AG09309 (cell line): ENCODE results near the gene SNX33.
"Not testable (repeated sequence)": the region's sequence is repeated elsewhere in the genome, so short reads cannot be mapped to it uniquely, and the experiment has no call there.

ENCODE experiments used
- DNase-seq: peaks from one replicate; pipeline ENCODE4 v3.0.0-alpha.2; 2010; ENCODE audit warnings: low read depth
- H3K4me3 ChIP-seq: 2 replicates; pipeline ENCODE4 v1.5.1; 2011; ENCODE audit warnings: mild to moderate bottlenecking, low read depth, low read length, moderate library complexity; ENCODE audit not compliant: control insufficient read depth
- TF ChIP-seq, protein P1 (sequence below): IDR thresholded peaks from 2 replicates; pipeline ENCODE4 v1.5.1; 2011; ENCODE audit warnings: mild to moderate bottlenecking, low read depth, low read length, inconsistent platforms; ENCODE audit not compliant: insufficient read depth, control insufficient read depth; ENCODE audit errors: missing control alignments

SNX33 gene

DNA sequence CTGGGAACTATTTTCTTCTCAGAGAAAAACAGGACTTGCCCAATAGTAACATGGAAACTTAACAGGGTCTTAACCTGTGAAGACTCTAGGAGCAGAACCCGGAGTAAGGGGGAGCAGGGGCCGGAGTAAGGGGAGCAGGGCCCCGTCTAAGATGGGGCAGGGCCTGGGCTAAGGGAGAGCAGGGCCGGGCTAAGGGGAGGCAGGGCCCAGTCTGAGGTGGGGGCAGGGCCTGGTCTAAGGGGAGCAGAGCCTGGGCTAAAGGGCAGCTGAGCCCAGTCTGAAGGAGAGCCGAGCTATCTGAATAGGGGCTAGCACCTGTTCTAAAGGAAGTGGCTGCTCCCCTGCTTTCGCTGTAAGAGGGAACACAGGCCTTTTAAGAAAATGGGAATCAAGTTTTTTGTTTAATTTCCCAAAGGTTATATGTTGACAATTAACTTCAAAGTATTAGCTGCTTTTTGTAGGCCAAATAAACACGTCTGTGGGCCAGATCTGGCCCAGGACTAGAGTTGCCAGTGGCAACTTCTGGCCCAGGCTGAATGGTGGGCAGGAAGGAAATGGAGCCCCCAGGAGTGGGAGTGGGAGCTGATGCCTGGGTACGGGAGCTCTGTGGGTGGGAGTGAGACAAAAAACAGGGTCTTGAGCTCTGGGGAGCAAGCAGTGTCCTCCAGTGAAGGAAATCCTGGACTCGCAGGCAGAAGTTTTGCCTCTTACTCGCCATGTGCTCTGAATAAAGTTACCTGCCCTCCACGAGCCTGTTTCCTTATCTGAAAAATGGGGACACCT lies 32.5 kb downstream of the SNX33 start:
- H3K4me3 ChIP-seq, result no peak overlapping the region
- TF ChIP-seq, protein P1, sequence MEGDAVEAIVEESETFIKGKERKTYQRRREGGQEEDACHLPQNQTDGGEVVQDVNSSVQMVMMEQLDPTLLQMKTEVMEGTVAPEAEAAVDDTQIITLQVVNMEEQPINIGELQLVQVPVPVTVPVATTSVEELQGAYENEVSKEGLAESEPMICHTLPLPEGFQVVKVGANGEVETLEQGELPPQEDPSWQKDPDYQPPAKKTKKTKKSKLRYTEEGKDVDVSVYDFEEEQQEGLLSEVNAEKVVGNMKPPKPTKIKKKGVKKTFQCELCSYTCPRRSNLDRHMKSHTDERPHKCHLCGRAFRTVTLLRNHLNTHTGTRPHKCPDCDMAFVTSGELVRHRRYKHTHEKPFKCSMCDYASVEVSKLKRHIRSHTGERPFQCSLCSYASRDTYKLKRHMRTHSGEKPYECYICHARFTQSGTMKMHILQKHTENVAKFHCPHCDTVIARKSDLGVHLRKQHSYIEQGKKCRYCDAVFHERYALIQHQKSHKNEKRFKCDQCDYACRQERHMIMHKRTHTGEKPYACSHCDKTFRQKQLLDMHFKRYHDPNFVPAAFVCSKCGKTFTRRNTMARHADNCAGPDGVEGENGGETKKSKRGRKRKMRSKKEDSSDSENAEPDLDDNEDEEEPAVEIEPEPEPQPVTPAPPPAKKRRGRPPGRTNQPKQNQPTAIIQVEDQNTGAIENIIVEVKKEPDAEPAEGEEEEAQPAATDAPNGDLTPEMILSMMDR, result no peak
- DNase-seq, result no peak

DNA sequence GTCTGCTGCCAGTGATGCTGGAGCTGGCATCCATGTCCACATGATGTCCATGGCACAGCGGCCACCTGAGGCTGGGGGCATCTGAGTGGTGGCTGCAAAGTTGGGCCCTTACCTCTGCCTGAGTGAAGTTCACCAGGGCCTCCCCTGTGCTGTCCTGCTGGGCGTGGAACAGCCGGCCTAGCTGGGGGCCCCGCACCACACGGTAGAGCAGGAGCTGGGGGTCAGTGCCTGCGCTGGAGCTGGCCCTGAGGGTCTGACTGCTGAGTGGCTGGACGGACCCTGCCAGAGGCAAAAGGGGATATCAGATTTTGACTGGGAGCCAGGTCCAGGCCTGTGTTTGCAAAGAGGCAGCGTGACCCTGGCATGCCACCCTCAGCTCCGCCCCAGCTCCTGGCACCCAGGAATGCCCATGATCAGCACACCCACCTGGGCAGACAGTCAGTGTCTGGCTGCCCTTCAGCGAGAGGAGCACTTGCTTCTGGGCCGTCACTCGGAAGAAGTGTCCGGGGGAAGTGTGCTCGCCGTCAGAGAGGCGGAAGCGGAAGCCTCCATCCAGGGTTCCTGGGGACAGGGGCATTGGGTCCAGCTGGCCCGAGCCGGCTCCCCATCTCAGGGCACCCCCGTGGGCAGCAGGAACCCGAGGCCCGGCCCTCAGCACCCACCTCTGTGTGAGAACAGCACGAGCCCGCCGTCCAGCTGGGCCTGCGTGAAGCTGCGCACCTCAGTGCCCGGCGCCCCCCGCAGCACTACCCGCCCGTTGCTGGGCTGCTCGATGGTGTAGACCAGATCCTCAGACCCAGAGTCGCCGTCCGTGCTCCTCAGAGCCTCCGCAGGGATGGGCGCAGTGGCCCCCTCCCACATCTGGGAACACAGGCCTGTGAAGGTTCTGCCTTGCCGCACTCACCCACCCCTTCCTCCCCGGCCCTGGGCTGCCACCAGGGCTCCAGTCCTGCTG lies 34.7 kb downstream of the SNX33 start:
- no peak overlapping the region for H3K4me3 ChIP-seq
- TF ChIP-seq, protein P1, result no peak
- DNase-seq, result no peak

GRCh38 chr15:75683646-75684312 lies 36.1 kb downstream of the SNX33 start:
- not testable (repeated sequence) for DNase-seq, H3K4me3 ChIP-seq
- TF ChIP-seq, protein P1, result peak; percentile 78

DNA sequence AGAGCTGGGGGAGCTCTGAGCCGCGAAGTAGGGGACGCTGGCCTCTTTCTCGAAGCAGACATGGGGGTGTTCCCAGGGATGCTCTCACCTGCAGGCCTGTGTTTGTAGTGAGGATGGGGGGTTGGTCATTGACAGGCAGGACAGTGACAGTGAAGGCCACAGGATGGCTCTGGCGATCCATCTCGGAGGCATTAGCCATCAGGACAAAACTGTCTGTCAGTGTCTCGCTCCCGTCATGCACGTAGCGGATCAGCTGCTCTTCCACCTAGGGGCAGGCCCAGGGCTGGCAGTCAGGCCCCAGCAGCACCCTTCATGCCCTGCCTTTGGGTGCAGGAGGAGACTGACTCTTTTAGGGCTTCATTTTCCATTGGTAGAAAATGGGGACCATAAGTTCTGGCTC lies 36.9 kb downstream of the SNX33 start:
- TF ChIP-seq, protein P1, result no peak
- no peak for DNase-seq
- H3K4me3 ChIP-seq, result no peak overlapping the region

DNA sequence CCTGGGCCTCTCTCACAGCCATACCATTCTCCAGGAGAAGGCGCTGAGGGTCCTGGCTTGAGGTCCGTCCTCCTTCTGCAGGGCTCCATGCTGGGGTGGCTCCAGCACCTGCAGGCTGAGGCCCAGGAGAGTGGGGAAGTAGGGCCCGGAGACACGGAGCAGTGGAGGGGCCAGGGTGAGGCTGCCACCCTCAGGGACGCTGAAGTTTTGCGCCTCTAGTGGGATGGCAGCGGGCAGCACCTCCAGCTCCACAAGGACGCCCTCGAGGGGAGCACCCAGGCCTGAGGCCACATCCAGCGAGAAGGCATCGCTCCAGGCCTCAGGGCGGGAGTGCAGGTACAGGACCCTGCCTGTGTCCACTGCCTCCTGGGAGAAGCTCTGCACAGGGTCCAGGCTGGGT lies 37.5 kb downstream of the SNX33 start:
- no peak overlapping the region for H3K4me3 ChIP-seq
- no peak for DNase-seq
- TF ChIP-seq, protein P1, result no peak

DNA sequence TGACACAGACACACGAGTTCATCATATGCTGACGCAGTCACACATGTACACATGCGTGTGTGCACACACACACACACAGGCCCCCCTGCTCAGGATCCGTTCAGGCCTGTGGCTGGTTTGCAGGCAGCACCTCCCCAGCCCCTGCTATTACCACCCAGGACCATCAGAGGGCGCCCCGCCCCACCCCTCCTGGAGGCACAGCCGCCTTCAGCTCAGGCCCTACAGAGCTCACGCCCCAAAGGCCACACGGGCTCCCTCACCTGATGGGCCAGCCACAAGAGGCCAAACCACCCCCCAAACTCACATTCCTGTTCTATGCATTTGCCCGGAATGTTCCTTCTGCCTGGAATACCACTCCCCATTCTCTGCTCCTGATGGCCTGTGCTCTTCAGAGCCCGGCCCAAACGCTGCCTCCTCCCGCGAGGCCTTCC lies 38.5 kb downstream of the SNX33 start:
- TF ChIP-seq, protein P1, result peak; percentile 70
- DNase-seq, H3K4me3 ChIP-seq: not testable (repeated sequence)
